HG02885 (cell line): ENCODE data around the gene WDR45B.

Source experiments
- ATAC-seq: cut with Tn5 transposase; IDR thresholded peaks from one replicate; pipeline ENCODE4 v1.9.1; 2021; ENCODE audit warnings: mild to moderate bottlenecking; ENCODE audit not compliant: unreplicated experiment, poor library complexity

The WDR45B gene

GRCh38 chr17:82602986-82603710, 45.1 kb downstream of the WDR45B start:
- ATAC-seq: no peak

DNA sequence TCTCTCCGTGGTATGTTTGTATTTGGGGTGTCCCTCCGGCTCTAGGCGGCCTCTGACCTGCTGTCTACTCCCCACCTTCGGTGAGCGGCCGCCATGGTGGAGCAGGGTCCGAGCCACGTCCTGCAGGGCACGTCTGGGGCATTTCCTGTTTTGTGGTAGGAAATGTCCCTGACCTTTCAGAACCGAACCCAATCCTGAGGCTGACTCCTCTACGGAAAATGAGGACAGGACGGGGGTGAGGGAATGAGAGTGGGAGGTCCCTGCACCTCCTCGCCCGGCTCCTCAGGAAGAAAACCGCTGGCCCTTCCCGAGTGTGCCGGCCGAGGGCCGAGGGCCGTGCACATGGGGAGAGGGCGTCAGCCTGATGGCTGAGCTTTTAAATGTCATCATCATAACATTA, 45.8 kb downstream of the WDR45B start:
- ATAC-seq: no peak

DNA sequence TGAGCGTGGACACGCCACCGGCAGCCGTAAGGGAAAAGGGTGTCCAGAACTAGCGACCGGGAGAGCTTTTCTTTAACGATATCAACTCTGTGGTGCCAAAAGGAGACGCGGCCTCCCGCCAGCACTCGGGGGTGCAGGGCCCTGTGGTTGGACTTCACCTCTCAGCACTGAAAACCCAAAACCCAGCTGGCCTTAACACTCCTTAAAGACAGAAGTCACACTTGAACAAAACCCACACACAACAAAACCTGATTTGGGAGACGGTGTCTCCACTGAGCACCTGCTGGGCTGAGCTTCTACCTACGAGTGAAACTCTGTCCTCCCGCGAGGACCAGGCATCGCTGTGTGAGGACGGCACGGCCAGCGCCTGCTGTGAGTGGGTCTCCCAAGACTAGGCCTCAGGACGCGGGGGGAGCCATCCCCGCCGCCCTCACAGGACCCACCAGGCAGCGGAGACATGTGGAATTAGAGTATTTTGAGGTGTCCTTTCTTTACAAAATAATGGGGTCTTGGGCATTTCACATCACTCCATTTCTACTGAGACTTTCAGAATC, 46.7 kb downstream of the WDR45B start:
- ATAC-seq: no peak

GRCh38 chr17:82600731-82601446, 47.4 kb downstream of the WDR45B start:
- ATAC-seq: no peak

DNA sequence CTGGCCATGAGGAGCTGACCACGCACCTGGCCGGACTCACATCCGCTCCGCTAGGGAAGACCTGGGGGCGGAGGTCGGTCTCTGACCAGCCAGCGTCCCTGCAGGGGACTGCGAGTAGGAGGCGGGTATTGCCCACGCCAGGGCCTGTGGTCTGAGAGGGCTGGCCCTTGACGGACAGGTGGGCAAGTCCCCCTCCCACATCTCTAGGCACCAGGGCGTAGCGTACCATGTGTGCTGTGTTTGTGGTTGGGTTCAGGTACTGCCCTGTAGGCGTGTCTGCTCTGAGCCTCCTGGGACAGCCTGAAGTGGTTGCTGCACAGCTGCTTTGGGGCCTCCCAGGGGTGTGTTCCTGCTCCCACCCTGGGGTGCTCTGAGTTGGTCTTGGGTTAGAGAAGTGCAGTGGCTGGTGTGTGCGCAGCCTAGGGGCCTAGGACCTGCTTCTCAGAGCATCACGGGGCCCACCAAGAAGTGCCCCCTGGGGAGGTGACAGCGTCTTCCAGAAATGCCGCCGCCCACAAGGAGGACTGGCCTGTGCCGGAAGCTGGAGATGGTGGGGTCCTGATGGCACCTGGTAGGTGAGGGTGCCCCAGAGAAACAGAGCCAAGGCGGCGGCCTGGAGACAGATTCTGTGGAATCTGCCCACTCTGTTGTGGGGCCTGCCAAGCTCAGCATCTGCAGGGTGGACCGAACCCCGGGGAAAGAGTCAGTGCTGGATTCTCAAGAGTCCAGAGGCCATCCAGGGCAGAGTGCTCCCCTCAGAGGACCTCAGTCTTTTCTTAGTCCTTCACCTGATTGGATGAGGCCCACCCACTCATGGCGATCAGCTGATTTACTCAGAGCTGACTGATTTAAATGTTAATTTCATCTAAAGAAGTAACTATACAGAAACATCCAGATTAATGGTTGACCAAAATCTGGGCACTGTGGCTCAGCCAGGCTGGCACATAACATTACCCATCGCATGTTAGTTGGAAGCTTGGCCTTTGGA, 48.3 kb downstream of the WDR45B start:
- no peak for ATAC-seq

DNA sequence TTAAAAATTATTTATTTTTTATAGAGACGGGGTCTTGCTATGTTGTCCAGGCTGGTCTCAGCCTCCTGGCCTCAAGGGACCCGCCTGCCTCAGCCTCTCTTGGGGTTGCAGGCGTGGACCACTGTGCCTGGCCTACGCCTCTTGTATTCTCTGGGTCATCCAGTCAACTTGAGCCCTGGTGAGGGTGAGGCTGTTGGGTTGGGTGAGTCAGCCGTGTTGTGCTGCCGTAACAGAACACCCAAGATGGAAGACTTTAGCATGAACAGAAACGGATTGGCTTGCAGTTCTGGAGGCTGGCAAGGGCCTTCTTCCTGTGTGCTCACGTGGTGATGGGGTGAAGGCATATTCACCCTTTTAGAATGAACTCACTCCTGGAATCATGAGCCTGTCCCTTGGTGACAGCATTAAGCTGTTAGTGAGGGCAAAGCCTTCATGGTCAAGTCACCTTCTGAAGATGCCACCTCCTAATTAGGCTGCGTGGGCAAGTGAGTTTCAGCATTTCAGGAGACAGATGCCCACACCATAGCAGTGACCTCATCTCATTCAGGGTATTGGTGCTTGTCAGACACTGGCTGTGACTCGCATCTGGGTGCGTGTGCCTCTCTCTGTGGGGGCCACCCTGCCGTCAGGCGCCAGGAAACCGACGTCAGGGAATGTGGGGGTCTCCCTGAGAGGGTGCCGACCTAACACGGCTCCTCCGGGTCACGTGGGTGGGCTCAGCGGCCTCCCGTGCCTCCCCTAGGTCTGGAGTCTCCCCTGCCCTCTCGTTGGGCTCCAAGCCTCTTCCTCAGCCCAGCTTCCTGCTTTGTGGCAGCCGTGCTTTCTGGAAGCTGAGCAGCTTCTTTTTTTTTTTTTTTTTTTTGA, 49.8 kb downstream of the WDR45B start:
- no peak for ATAC-seq

DNA sequence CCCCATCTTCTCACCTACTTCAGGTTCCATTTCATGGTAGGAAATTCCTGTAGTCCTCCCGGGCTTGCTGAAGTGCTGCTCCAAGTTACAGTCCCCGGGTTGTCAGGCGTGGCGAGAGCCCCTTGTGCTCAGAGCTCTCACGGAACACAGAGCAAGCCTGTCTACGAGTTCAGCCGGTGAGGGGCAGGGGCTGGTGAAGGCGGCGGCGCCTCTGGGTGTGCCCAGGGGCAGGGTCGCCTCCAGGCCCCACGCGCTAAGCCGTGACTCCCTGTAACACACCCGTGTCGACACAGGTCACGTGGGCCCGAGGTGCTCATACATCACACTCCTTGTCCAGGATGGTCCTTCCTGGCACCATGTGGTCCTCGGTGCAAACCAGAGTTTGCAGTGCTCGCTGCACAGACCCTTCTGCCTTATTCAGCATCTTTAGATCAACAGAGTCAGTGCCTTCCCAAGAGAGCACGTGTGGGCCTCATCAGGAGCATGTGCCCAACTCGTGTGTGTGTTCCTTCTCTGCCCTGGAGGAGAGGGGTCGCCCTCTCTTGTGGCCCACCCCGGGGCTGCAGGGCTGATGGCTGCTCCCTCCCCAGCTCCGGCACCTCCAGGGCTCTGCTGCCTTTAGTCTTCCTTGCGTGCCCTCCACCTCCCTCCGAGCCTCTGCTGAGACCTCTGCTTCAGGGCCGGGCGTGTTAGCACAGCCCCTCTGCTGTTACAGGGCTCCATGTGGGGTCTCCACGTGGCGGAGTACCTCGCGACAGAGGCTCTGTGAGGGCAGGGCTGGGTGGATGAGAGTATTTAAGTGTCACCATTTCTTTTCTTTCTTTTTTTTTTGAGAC, 51.2 kb downstream of the WDR45B start:
- ATAC-seq: no peak

DNA sequence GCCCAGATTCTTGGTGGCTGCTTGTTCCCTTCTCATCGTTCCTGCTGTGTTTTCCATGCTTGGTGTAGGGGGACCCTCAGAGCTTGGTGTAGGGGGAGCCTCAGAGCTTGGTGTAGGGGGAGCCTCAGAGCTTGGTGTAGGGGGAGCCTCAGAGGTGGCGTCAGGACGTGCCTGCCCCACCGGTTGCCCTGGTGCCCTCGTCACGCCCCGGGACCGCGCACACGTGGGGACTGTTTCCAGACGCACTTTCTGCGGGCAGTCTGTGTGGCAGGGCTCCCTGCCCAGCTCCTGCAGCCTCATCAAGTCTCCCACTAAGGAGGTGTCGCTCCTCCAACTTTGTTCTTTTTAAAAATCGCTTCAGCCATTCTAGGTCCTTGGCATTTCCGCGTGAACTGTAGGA, 51.9 kb downstream of the WDR45B start:
- ATAC-seq: no peak

DNA sequence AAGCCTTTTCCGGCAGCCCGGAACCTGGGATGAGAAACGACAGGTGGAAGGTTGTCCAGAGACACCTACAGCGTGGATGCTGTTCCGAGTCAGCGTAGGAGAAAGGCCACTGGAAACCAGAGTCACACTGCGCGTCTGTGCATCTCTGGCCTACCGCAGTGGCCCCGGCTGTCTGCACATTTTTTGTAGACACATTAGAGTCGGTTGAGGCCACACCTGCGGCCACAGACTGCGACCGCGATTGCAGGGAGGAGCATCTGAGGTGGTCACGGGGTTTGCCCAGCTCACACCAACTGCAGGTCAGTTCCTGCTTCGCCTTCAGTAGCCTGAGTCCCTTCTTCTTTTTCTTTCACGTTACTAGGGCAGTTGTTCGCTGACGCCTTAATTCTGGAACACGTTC, 52.4 kb downstream of the WDR45B start:
- no peak for ATAC-seq

DNA sequence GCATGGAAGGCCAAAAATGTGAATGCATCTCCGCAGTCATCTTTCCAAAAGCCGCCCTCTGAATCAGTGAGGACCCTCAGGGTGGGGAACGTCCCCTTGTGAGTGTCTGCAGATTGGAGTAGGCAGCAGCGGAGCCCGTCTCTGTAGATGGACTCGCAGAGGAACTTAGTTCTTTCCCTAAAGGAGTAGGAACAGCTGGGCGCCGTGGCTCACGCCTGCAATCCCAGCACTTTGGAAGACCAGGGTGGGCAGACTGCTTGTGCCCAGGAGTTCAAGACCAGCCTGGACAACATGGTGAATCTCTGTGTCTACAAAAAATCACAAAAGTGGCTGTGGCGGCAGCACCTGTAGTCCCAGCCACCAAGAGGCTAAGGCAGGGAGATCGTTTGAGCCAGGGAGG, 53.7 kb downstream of the WDR45B start:
- ATAC-seq: no peak

DNA sequence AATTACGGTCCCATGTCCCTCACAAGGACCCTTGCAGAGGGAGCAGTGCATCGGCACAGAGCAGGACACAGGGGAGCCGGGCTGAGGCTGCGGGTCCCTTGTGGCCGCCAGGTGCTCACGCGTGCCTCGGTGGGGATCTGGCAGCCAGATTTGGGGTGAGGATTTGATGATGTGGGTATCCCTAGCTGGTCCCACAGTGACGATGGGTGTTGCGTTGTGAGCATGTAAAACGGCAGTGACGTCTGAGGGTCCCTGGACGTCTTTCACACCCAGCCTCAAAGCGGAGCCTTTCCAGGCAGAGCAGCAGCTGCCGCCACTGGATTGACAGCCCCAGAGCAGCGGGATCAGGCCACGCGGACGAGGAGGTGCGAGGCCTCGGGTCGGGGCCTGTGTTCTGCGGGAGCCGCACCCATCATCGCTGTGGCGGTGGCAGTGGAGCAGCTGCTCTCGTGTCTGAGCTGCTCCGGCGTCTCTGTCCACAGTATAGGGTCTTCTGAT, 54.6 kb downstream of the WDR45B start:
- no peak for ATAC-seq

- no peak for ATAC-seq
Observed at GRCh38 chr17:82592767-82593589, 55.3 kb downstream of the WDR45B start.

DNA sequence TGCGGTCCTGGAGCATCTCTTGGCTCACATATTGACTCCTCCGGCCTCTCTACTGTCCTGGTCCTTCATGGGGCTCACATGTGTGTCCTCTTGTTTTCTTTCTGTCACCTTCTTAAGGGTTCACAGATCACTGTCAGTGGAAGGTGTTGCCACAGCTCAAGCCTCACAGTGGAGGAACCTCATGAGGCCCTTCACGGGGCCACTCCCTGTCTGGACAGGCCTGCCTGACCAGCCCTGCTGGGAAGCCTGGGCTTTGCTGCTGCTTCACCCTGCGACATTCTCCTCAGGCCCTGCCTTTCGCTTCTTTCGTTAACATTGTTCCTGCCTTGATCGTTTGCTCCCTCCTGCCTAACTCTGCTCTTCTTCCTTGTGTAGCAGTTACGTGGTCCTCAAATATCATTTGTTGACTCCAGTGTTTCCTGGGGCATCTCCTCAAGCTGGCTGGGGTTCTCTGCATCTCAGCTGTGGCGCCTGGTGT, 55.9 kb downstream of the WDR45B start:
- no peak for ATAC-seq

DNA sequence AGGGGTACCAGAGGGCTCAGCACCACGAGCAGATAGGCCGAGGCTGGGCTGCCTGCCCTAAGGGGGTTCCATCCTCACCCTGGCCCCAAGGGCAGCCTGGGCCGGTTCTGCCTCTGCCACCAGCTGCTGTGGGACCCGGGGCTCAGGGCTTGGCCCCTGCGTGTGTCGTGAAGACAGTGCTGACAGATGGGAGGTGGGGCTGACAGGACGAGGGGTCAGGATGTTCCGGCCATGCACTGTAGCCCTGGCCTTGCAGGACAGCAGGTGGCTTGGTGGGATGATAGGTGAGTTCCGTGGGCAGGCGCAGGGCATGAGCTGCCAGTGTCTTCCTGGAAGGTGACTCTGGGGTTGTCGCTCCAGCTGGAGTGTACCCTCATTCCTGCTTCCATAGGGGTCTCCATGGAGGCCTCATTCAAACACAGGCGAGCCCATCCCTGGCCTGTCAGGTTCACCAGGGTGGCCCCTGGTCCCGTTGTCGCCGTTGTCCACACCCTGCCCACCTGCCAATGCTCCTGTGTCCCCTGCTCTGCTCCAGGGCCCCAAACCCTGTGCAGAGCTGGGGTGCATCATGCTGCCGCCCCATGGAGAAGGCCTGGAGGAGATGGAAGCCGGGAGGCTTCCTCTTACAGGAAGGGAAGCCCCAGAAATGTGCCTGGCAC, 57.2 kb downstream of the WDR45B start:
- ATAC-seq: no peak

DNA sequence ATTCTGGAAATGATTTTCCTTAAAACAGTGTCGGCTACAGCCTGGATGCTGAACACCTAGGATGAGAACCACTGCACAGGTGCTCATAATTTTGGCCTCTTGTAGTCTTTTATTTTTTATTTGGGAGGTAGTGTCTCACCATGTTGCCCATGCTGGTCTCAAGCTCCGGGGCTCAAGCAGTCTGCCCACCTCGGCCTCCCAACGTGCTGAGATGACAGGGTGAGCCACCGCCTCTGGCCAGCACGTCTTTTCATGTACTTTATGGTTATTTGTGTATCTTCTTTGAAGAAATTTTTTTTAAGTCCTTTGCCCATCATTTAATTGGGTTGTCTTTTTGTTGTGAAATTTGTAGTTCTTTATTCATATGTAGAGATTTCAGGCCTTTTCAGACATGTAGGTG, 58.0 kb downstream of the WDR45B start:
- no peak for ATAC-seq

- ATAC-seq: no peak
Observed at GRCh38 chr17:82589851-82590180, 58.4 kb downstream of the WDR45B start.
